Loucy (cell line): ENCODE data around the gene ITGB8.

Experiments
- EZH2phosphoT487 ChIP-seq: fragments of 200-600 bp; IDR thresholded peaks from 2 replicates; pipeline ENCODE4 v1.6.1; 2018; ENCODE audit warnings: antibody characterized with exemption, mild to moderate bottlenecking, moderate library complexity, borderline replicate concordance
- TF ChIP-seq, protein P1 (sequence below): fragments of 200-600 bp; sonication (generic); conservative IDR thresholded peaks from 2 replicates; pipeline ENCODE4 v1.5.1; 2014; ENCODE audit warnings: mild to moderate bottlenecking, antibody characterized with exemption, low read length

- TF ChIP-seq, protein P1, sequence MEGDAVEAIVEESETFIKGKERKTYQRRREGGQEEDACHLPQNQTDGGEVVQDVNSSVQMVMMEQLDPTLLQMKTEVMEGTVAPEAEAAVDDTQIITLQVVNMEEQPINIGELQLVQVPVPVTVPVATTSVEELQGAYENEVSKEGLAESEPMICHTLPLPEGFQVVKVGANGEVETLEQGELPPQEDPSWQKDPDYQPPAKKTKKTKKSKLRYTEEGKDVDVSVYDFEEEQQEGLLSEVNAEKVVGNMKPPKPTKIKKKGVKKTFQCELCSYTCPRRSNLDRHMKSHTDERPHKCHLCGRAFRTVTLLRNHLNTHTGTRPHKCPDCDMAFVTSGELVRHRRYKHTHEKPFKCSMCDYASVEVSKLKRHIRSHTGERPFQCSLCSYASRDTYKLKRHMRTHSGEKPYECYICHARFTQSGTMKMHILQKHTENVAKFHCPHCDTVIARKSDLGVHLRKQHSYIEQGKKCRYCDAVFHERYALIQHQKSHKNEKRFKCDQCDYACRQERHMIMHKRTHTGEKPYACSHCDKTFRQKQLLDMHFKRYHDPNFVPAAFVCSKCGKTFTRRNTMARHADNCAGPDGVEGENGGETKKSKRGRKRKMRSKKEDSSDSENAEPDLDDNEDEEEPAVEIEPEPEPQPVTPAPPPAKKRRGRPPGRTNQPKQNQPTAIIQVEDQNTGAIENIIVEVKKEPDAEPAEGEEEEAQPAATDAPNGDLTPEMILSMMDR: no peak
- TF ChIP-seq EZH2phosphoT487: no peak
Observed at GRCh38 chr7:20383351-20383750, 52.7 kb downstream of the ITGB8 start.
